ENCODE data around the gene TRIM71.

- TF ChIP-seq POLR2A (IDR thresholded peaks at IDR 0.05), result no peak
- TF ChIP-seq, protein P1, sequence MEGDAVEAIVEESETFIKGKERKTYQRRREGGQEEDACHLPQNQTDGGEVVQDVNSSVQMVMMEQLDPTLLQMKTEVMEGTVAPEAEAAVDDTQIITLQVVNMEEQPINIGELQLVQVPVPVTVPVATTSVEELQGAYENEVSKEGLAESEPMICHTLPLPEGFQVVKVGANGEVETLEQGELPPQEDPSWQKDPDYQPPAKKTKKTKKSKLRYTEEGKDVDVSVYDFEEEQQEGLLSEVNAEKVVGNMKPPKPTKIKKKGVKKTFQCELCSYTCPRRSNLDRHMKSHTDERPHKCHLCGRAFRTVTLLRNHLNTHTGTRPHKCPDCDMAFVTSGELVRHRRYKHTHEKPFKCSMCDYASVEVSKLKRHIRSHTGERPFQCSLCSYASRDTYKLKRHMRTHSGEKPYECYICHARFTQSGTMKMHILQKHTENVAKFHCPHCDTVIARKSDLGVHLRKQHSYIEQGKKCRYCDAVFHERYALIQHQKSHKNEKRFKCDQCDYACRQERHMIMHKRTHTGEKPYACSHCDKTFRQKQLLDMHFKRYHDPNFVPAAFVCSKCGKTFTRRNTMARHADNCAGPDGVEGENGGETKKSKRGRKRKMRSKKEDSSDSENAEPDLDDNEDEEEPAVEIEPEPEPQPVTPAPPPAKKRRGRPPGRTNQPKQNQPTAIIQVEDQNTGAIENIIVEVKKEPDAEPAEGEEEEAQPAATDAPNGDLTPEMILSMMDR (IDR thresholded peaks at IDR 0.05), result no peak
Observed at GRCh38 chr3:32888739-32889138, 70.9 kb downstream of the TRIM71 start.
